ENCODE results near the gene SMIM5. TPM values are rescaled to one million over a fixed set of nuclear protein-coding genes. Genes with fewer than 3 reads are reported as not detected.

Gene SMIM5
- total and polyA plus RNA-seq, 9 of the 15 experiments (the other 6 are each of a cell fraction or from before 2014, with no cell fraction given) = 0.08 TPM; not detected in 8

DNA sequence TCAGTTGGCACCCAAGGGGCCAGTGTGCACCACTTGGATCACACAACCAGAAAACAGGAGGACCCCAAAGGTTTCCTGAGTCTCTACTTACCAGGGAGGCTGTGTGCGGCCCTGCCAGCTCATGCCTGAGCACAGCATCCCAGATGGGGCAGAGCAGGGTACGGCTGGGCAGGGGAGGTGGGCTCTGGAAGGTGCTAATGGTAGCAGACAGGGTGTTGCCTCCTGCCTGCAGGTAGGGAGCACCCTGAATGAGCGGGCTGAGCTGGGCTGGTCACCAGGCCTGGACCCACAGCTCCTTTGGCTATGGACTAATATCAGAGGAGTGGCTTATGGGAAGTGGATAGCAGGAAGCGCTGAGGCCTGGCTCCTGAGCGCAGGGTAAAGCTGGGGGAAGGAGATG is 19.1 kb downstream of the SMIM5 start (continued):
- TF ChIP-seq, protein P1, sequence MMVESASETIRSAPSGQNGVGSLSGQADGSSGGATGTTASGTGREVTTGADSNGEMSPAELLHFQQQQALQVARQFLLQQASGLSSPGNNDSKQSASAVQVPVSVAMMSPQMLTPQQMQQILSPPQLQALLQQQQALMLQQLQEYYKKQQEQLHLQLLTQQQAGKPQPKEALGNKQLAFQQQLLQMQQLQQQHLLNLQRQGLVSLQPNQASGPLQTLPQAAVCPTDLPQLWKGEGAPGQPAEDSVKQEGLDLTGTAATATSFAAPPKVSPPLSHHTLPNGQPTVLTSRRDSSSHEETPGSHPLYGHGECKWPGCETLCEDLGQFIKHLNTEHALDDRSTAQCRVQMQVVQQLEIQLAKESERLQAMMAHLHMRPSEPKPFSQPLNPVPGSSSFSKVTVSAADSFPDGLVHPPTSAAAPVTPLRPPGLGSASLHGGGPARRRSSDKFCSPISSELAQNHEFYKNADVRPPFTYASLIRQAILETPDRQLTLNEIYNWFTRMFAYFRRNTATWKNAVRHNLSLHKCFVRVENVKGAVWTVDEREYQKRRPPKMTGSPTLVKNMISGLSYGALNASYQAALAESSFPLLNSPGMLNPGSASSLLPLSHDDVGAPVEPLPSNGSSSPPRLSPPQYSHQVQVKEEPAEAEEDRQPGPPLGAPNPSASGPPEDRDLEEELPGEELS (CRISPR knock-in tag; IDR thresholded peaks at IDR 0.05; ENCODE audit: borderline replicate concordance) = no peak

DNA sequence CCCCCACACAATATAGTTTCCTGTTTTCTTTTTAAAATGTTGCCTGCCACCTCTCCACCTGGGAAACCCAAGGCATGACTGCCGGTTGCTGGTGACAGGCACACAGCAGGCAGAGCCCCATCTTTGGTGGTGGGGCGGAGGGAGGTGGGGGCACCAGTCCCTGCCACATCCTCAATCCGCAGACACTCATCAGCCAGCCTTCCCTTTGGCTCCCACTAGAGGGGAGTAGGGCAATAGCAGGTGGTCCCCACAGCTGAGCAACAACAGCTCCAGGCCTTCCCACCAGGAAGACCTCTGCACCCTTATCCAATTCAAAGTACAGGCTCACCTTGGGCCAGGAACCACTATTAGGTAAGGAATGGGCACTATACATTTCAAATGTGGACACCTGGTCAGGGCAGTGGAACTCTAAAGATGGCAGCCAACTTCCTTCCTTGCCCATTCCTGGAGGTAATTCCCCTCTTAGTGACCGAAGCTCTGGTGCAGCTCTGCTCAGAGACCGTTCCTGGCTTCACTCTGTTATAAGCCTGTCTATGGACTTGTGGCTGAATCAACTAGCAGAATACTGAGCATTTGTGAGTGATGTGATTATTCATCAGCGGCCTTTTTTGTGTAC is 19.8 kb downstream of the SMIM5 start:
- ChIA-PET POLR2A (interaction anchor here (0.6 to 2.3 kb wide), 3 partner anchors 12 to 53 kb away, joined by 3 to 12 read pairs (median 4); partner anchors contain the start of genes RECQL5 and SAP30BP), CTCF (ENCODE audit: low intra/inter-chr PET ratio) (interaction anchor here (0.6 to 1.7 kb wide), 2 partner anchors 20 to 389 kb away, joined by 3 to 10 read pairs; partner anchors contain the start of gene SMIM5)
- no peak overlapping the region for H3K4me2 ChIP-seq (ENCODE audit: insufficient read depth, low read length)
- in situ Hi-C loops (cut with MboI) (no loop called here), intact Hi-C loops (cut with micrococcal nuclease) (no loop called here)
- peaks cover 6% of the 10 kb centered on the region for H4K20me1 ChIP-seq (replicated peaks; ENCODE audit: control insufficient read depth, insufficient read depth, low read length)
- FAIRE-seq (peak; percentile 82), DNase-seq (ENCODE audit: extremely low read depth in 1 of 4, low spot score in 3 of 4) (peak; percentile 63 to 71 (median 66)), ATAC-seq (peak; percentile 94)
- no TSS peak for BruUV-seq (replicated peaks)
- H3K9ac ChIP-seq (ENCODE audit: insufficient read depth in 1 of 2, low read depth in 2 of 2, low read length in 2 of 2) = no peak overlapping the region
- H3K4me3 ChIP-seq = no peak overlapping the region
- TF ChIP-seq, protein P2, sequence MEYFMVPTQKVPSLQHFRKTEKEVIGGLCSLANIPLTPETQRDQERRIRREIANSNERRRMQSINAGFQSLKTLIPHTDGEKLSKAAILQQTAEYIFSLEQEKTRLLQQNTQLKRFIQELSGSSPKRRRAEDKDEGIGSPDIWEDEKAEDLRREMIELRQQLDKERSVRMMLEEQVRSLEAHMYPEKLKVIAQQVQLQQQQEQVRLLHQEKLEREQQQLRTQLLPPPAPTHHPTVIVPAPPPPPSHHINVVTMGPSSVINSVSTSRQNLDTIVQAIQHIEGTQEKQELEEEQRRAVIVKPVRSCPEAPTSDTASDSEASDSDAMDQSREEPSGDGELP (CRISPR knock-in tag; IDR thresholded peaks at IDR 0.05; ENCODE audit: borderline replicate concordance) = peak; percentile 56; the same call in 1 of the 2 replicates
- TF ChIP-seq KHSRP (IDR thresholded peaks at IDR 0.05) (no peak), ARID2 (IDR thresholded peaks at IDR 0.05) (peak; percentile 53; the same call in 1 of the 2 replicates), RAD21 (CRISPR knock-in tag; conservative IDR thresholded peaks at IDR 0.05 in 1 of 2, IDR thresholded peaks at IDR 0.05 in 1 of 2) (peak; percentile 15 to 63; a peak in 2 of 4 replicates), ZBTB1 (CRISPR knock-in tag; IDR thresholded peaks at IDR 0.05; ENCODE audit: borderline replicate concordance, low read depth) (no peak), SUPT5H (IDR thresholded peaks at IDR 0.05) (no peak)
- TF ChIP-seq, protein P3, sequence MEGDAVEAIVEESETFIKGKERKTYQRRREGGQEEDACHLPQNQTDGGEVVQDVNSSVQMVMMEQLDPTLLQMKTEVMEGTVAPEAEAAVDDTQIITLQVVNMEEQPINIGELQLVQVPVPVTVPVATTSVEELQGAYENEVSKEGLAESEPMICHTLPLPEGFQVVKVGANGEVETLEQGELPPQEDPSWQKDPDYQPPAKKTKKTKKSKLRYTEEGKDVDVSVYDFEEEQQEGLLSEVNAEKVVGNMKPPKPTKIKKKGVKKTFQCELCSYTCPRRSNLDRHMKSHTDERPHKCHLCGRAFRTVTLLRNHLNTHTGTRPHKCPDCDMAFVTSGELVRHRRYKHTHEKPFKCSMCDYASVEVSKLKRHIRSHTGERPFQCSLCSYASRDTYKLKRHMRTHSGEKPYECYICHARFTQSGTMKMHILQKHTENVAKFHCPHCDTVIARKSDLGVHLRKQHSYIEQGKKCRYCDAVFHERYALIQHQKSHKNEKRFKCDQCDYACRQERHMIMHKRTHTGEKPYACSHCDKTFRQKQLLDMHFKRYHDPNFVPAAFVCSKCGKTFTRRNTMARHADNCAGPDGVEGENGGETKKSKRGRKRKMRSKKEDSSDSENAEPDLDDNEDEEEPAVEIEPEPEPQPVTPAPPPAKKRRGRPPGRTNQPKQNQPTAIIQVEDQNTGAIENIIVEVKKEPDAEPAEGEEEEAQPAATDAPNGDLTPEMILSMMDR (IDR thresholded peaks at IDR 0.05 in 2 of 3, conservative IDR thresholded peaks at IDR 0.05 in 1 of 3; ENCODE audit: insufficient read depth in 2 of 3, low read depth in 1 of 3, low read length in 3 of 3) = peak; percentile 79 to 91 (median 83)
- H3K9me3 ChIP-seq (replicated peaks; ENCODE audit: control insufficient read depth, insufficient read depth, low read depth, low read length) = no peaks in the 10 kb centered on the region
- H3K36me3 ChIP-seq (ENCODE audit: control insufficient read depth, insufficient read depth, low read length) = peaks cover 54% of the 10 kb centered on the region
- no peaks in the 10 kb centered on the region for H3K4me1 ChIP-seq (replicated peaks in 1 of 2; ENCODE audit: control insufficient read depth in 2 of 2, insufficient read depth in 2 of 2, low read length in 2 of 2)
- H2AFZ ChIP-seq (ENCODE audit: low read depth, low read length) = no peak overlapping the region
- H3K79me2 ChIP-seq (ENCODE audit: control insufficient read depth, insufficient read depth, low read length) = no peaks in the 10 kb centered on the region
- H3K27ac ChIP-seq (ENCODE audit: extremely low read depth, low read depth, low read length) = no peak overlapping the region
- no peaks in the 10 kb centered on the region for H3K9me1 ChIP-seq (ENCODE audit: control insufficient read depth, insufficient read depth, low read length)
- 69% methylated on average over 6 of the region's 6 CpGs for WGBS (ENCODE audit: insufficient coverage, low coverage, missing lambda C conversion rate)
- no peaks in the 10 kb centered on the region for H3K27me3 ChIP-seq (ENCODE audit: control insufficient read depth in 2 of 2, insufficient read depth in 2 of 2, low read length in 2 of 2)
